NCI-H146 treated with DMSO at 0.1 percent for 48 hours (cell line): ENCODE results near the gene HS6ST3.

Source experiments
- DNase-seq: peaks from one replicate; lab custom pipeline; 2025; ENCODE audit not compliant: unreplicated experiment; lab: John Stamatoyannopoulos, UW

The HS6ST3 gene

GRCh38 chr13:96817336-96817941, 727.5 kb downstream of the HS6ST3 start:
- DNase-seq, result no peak

- DNase-seq, result no peak
These were observed 729.5 kb downstream of the HS6ST3 start for GRCh38 chr13:96819375-96819774.

- DNase-seq, result no peak
These were observed 731.5 kb downstream of the HS6ST3 start for GRCh38 chr13:96821381-96821780.

DNA sequence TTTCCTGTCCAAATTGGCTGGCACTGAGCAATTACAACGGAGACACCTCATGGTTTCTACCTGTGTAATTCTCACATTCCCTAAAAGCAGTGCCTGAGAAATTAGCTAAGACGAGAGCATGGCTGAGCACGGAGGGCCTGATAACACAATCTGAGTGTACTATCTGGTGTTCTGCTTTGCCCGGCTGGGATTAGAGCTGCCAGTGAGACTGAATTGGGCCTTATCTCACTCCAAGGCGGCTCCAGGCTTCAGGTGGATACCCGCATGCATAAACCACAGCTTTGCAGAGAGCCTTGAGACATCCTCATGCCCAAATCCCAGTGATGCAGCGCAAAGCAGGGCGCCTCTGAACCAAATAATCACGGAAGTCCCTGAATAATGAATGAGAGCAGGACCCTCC, 732.1 kb downstream of the HS6ST3 start:
- no peak for DNase-seq

GRCh38 chr13:96822895-96823294, 733.0 kb downstream of the HS6ST3 start:
- DNase-seq, result no peak

- DNase-seq, result no peak
These were observed 734.2 kb downstream of the HS6ST3 start for GRCh38 chr13:96824140-96824539.

- no peak for DNase-seq
These were observed 735.7 kb downstream of the HS6ST3 start for GRCh38 chr13:96825653-96826052.

DNA sequence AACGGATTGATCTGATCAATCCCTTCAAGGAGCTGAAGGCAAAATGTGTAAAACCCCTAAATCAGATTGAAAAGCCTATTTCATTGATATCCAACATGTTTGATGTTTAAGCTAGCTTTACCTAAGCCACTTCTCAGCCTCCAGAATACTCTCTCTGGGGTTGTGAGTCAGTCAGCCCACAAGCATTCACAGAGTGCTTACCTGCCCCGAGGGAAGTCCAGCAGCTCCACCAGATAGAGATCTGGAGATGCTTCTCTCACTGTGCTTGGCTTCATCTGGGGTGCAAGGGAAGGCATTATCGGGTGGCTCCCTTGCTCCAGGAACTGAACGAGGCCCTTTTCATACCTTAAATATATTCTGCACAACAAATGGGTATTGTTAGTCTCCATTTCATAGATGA, 744.7 kb downstream of the HS6ST3 start:
- no peak for DNase-seq

DNA sequence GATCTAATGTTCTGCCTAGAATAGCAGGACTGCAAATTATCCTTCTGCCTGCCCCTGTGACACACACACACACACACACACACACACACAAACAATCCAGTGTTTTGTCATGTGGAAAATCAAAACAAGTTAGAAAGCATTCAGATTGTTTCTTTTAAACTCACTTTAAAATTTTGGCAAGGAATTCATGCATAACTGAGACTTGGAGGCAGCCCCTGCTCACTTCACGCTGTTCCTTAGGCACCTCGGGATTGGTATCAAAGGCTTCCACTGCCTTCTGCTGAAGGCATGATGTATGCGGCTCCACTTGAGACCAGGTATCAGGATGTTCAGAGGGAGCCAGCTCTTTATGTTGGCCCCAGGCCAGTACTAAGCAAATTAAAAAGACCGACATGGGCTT, 745.6 kb downstream of the HS6ST3 start:
- DNase-seq, result no peak

DNA sequence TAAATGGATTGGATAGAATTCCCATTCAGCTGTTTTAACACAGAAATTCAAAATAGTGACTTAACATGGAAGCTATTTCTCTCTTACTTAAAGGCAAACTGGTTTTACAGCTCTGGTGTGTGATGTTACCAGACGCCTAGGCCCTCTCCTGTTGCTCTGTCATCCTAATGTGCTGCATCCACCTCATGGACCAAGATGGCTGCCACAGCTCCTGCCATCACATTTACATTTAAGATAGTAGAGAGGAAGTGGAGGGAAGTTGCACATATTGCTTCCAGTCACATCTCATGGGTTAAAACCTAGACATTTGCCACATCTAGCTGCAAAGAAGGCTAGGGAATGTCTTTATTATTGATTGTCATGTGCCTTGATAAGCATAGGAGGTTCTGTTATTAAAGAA, 746.8 kb downstream of the HS6ST3 start:
- DNase-seq, result no peak

DNA sequence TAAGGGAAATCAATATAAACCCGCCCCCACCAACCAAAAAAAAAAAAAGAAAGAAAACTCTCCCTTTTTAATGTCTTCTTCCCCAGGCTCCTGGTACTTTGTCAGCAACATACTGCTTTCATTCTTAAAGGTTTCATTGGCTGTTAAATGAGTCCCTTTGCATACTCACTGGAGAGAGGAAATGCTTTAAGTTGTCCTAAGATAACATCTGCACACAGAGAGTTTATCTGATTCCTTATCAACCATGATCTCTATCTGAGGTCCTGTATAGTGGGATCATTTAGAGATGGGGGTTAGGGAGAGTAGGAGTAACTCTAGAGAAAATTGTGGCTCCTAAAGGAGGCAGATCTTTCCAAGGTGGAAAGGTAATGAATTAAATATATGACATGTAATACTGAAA, 747.9 kb downstream of the HS6ST3 start:
- DNase-seq, result no peak

DNA sequence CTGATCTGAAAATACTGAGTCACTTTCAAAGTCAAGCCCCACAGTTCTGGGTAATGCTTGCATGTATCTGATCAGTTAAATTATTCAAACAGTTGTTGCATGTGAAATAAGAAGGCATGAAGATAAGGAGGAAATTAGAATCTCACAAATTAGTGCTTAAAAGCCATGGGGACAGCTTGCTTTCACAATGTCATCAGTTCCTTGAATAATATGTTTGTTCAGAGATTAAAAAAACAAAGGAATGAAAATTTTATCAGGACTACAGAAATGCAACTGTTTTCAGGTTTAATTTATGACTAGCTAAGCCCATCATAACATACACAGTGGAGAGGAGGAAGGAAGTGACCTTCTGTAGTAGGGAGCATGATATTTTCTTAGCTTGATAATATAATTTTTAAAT, 754.3 kb downstream of the HS6ST3 start:
- no peak for DNase-seq

DNA sequence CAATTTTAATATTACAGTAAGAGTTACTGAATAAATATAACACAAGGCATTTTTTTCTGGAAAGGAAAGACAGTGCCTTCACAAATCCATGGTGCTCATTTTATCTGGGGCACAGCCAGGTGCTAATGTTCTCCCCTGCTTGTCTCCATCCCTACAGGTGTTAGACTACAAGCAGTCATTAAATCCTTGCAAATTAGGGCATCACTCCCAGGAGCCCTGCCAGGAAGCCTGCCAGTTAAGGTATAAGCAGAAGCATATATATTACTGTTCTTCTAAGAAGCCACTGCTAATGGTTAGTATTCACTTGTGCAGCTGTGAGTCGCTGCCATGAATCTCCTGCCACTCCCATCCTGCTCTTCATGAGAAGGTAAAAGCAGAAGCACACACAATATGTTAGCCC, 754.7 kb downstream of the HS6ST3 start:
- DNase-seq, result no peak

DNA sequence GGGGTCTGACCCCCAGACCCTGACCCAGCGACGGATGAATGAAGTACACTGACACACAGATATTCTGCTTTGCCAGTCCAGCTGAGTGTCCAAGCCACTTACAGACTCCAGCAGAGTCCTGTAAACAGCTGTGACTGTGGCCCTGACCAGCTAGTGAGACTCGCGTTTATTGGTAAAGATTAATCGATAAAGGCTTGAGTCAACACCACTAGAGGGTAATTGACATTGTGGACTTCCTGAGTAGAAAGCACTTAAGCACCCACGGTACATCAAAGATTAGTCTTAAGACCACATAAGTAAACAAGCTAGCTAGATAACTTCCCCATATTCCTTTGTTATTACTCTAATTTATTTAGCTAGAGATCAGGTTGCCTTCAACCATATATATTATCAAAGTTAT, 758.4 kb downstream of the HS6ST3 start:
- no peak for DNase-seq

GRCh38 chr13:96849091-96849490, 759.2 kb downstream of the HS6ST3 start:
- no peak for DNase-seq

- DNase-seq, result no peak
These were observed 760.7 kb downstream of the HS6ST3 start for GRCh38 chr13:96850538-96851145.

DNA sequence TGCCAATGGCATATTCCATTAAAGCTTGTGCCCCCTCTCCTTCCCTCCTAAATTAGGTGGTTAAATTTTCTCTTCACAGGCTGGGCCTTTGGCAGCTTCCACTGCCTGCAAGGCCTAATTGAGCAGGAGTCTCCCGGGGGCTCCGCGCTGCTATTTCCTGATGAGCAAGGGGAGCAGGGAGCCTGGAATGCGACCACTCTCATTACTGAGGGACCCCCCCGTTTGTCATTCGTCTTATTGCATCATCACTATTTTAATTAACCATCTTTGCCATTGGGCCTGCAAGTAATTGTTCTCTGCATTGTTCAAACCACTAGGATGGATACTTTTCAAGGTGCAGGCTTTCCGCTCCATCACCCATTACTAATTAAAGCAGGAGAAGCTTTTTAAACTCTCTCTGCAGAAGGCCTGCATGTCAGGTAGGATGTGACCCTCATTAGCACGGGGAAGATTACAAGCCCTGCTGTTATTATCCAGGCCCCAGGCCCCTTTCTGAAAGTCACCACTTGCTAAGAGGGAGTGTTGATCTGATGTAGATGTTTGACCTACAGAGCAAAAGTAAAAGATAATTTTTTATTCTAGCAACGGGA, 762.0 kb downstream of the HS6ST3 start:
- DNase-seq, result no peak

GRCh38 chr13:96858133-96858826, 768.4 kb downstream of the HS6ST3 start:
- no peak for DNase-seq

- no peak for DNase-seq
These were observed 771.0 kb downstream of the HS6ST3 start for GRCh38 chr13:96860882-96861281.

- DNase-seq, result no peak
These were observed 772.2 kb downstream of the HS6ST3 start for GRCh38 chr13:96862093-96862492.

DNA sequence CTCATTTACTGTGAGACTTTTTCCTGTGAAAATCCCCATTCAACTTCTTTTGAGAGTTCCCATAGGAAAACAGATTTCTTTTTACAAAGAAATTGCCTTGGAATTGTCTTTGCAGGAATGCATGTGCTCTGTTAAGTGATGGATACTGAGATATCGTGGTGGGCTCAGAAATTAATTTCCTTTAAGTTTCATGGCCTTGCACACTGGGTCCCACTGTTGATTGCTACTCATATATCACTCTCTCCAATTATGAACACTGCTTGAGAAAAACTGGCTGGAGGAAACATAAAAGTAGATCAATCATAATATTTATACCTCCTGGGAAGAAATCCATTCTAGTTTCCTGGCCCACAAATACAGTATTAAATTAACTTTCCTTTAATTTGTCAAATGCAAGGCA, 773.1 kb downstream of the HS6ST3 start:
- DNase-seq, result no peak

GRCh38 chr13:96871469-96871868, 781.6 kb downstream of the HS6ST3 start:
- DNase-seq, result no peak
